Smooth muscle cell (in vitro differentiated cells): ENCODE results near the gene EVX2. TPM values are rescaled to one million over a fixed set of nuclear protein-coding genes. Genes with fewer than 3 reads are reported as not detected.

ENCODE experiments used
- DNase-seq: peaks from one replicate; lab custom pipeline; 2025; ENCODE audit not compliant: unreplicated experiment; lab: John Stamatoyannopoulos, UW
- H2AFZ ChIP-seq: fragments of 200-600 bp; sonication (generic); 2 replicates; pipeline ENCODE4 v1.6.0; 2016; ENCODE audit warnings: antibody characterized with exemption, low read depth, mild to moderate bottlenecking
- H3F3A ChIP-seq: fragments of 200-600 bp; sonication (generic); 2 replicates; pipeline ENCODE4 v1.6.0; 2017; ENCODE audit warnings: antibody characterized with exemption, low read depth
- H3K27ac ChIP-seq: fragments of 200-600 bp; sonication (generic); 2 replicates; pipeline ENCODE4 v1.5.1; 2016; ENCODE audit warnings: low read depth, mild to moderate bottlenecking
- H3K27me3 ChIP-seq: fragments of 200-600 bp; sonication (generic); 2 replicates; pipeline ENCODE4 v1.6.1; 2016; ENCODE audit warnings: low read depth, mild to moderate bottlenecking
- H3K36me3 ChIP-seq: fragments of 200-600 bp; sonication (generic); 2 replicates; pipeline ENCODE4 v1.5.1; 2016; ENCODE audit warnings: low read depth
- H3K4me1 ChIP-seq: fragments of 200-600 bp; sonication (generic); 2 replicates; pipeline ENCODE4 v1.5.1; 2016; ENCODE audit warnings: low read depth
- H3K4me2 ChIP-seq: fragments of 200-600 bp; sonication (generic); 2 replicates; pipeline ENCODE4 v1.6.0; 2016; ENCODE audit warnings: mild to moderate bottlenecking
- H3K4me3 ChIP-seq: fragments of 200-600 bp; sonication (generic); 2 replicates; pipeline ENCODE4 v1.5.1; 2016; ENCODE audit warnings: mild to moderate bottlenecking
- H3K79me2 ChIP-seq: fragments of 200-600 bp; sonication (generic); 2 replicates; pipeline ENCODE4 v1.6.0; 2016; ENCODE audit warnings: low read depth, mild to moderate bottlenecking
- H3K9ac ChIP-seq: fragments of 200-600 bp; sonication (generic); 2 replicates; pipeline ENCODE4 v1.6.0; 2016; ENCODE audit warnings: low read depth
- H3K9me3 ChIP-seq: fragments of 200-600 bp; sonication (generic); replicated peaks from 2 replicates; pipeline ENCODE4 v1.5.1; 2016; ENCODE audit warnings: low read depth
- H4K20me1 ChIP-seq: fragments of 200-600 bp; sonication (generic); 2 replicates; pipeline ENCODE4 v1.6.0; 2016; ENCODE audit warnings: low read depth
- CTCF ChIP-seq: fragments of 200-600 bp; sonication (generic); IDR thresholded peaks from 2 replicates; pipeline ENCODE4 v1.5.1; 2017; ENCODE audit warnings: borderline replicate concordance, mild to moderate bottlenecking, antibody characterized with exemption; ENCODE audit not compliant: insufficient read depth, poor library complexity, severe bottlenecking
- WGBS: methylation state at CpG from one replicate; pipeline ENCODE4 v1.1.7; 2016; ENCODE audit warnings: low lambda C conversion rate; 5-methylcytosine and 5-hydroxymethylcytosine counted together
- polyA plus RNA-seq: library from polyadenylated mRNA; unstranded; fragments of >200 nt; fragmentation: Nextera tagmentation; extraction: Ambion mirVana; gene quantifications from 2 replicates; pipeline ENCODE4 v1.2.1, GENCODE V29; 2016
- total RNA-seq: library from RNA; depleted of rRNA; stranded (reverse); fragments of >200 nt; gene quantifications from 2 replicates; pipeline ENCODE4 v1.2.3, GENCODE V29; 2014

The EVX2 gene
- total and polyA plus RNA-seq, 2 experiments from 2014 or later, result 0.04 TPM; not detected in 1

GRCh38 chr2:176072951-176073904 lies 10.5 kb downstream of the EVX2 start:
- no peaks in the 10 kb centered on the region for H3K79me2 ChIP-seq
- H2AFZ ChIP-seq, result no peak overlapping the region
- no peak overlapping the region for H3K4me2 ChIP-seq
- 18% methylated on average over 29 of the region's 29 CpGs for WGBS
- H3K36me3 ChIP-seq, result no peaks in the 10 kb centered on the region
- no peaks in the 10 kb centered on the region for H3F3A ChIP-seq
- H3K27ac ChIP-seq, result no peak overlapping the region
- H3K4me3 ChIP-seq, result no peak overlapping the region
- TF ChIP-seq CTCF, result no peak
- H3K9me3 ChIP-seq, result no peaks in the 10 kb centered on the region
- DNase-seq, result no peak
- no peaks in the 10 kb centered on the region for H4K20me1 ChIP-seq
- peaks cover 100% of the 10 kb centered on the region for H3K27me3 ChIP-seq
- peaks cover 4% of the 10 kb centered on the region for H3K4me1 ChIP-seq
- no peak overlapping the region for H3K9ac ChIP-seq

GRCh38 chr2:176072292-176072669 lies 11.5 kb downstream of the EVX2 start:
- no peak for DNase-seq
- no peak overlapping the region for H3K4me2 ChIP-seq
- no peak overlapping the region for H2AFZ ChIP-seq
- 59% methylated on average over 5 of the region's 5 CpGs for WGBS
- no peak overlapping the region for H3K27ac ChIP-seq
- H3K4me1 ChIP-seq, result peaks cover 12% of the 10 kb centered on the region
- no peak for TF ChIP-seq CTCF
- H3K79me2 ChIP-seq, result no peaks in the 10 kb centered on the region
- H4K20me1 ChIP-seq, result no peaks in the 10 kb centered on the region
- H3K27me3 ChIP-seq, result peaks cover 100% of the 10 kb centered on the region
- H3K9ac ChIP-seq, result no peak overlapping the region
- no peaks in the 10 kb centered on the region for H3K36me3 ChIP-seq
- H3K9me3 ChIP-seq, result no peaks in the 10 kb centered on the region
- H3K4me3 ChIP-seq, result no peak overlapping the region
- H3F3A ChIP-seq, result no peaks in the 10 kb centered on the region

- Histone ChIP-seq H4K20me1 (no peaks in the 10 kb centered on the region), H3K27ac (no peak overlapping the region), H3F3A (no peaks in the 10 kb centered on the region), H3K4me3 (no peak overlapping the region), H3K36me3 (no peaks in the 10 kb centered on the region), H2AFZ (no peak overlapping the region), H3K4me2 (no peak overlapping the region), H3K9ac (no peak overlapping the region), H3K4me1 (peaks cover 15% of the 10 kb centered on the region), H3K79me2 (no peaks in the 10 kb centered on the region), H3K9me3 (no peaks in the 10 kb centered on the region), H3K27me3 (peaks cover 100% of the 10 kb centered on the region)
- no peak for TF ChIP-seq CTCF
- no peak for DNase-seq
- WGBS, result 26% methylated on average over 58 of the region's 58 CpGs
Measured at GRCh38 chr2:176071330-176072291, 12.2 kb downstream of the EVX2 start.
